Prostate gland (tissue), 2 donors: Measurements from ENCODE around the gene CFAP20DC.

Experiments
- CTCF ChIP-seq, 4 experiments: fragments of 200-600 bp in 2 of 4; fragments of 450-650 bp in 2 of 4; sonication (generic) in 2 of 4; IDR thresholded peaks; 1 replicate in 3 of 4; 2 replicates in 1 of 4; pipeline ENCODE4 v1.5.1; 2016 to 2019; ENCODE audit warnings: antibody characterized with exemption in 4 of 4, mild to moderate bottlenecking in 2 of 4, moderate library complexity in 2 of 4
- POLR2A ChIP-seq: fragments of 450-650 bp; IDR thresholded peaks from one replicate; pipeline ENCODE4 v1.6.1; 2016; ENCODE audit warnings: antibody characterized with exemption, mild to moderate bottlenecking

GRCh38 chr3:58742239-58742638 is 307.6 kb downstream of the CFAP20DC start:
- TF ChIP-seq CTCF (IDR thresholded peaks at IDR 0.05) (no peak), POLR2A (no peak)
